Mesothelial cell of epicardium (in vitro differentiated cells): ENCODE results near the gene DMAC2. TPM values are rescaled to one million over a fixed set of nuclear protein-coding genes. Genes with fewer than 3 reads are reported as not detected.
"Not testable (repeated sequence)": the region's sequence is repeated elsewhere in the genome, so short reads cannot be mapped to it uniquely, and the experiment has no call there.

ENCODE experiments used
- DNase-seq, 2 experiments: peaks; one replicate each; pipeline ENCODE4 v3.0.0; 2021; ENCODE audit warnings: low spot score in 2 of 2; ENCODE audit not compliant: unreplicated experiment in 2 of 2
- H3K27ac Mint-ChIP-seq: 2 replicates; pipeline ENCODE4 v1.8.0; 2021; ENCODE audit warnings: mixed read lengths
- H3K27me3 Mint-ChIP-seq: 2 replicates; pipeline ENCODE4 v1.8.0; 2021; ENCODE audit warnings: low read depth, mixed read lengths
- H3K36me3 Mint-ChIP-seq: 2 replicates; pipeline ENCODE4 v1.8.0; 2021; ENCODE audit warnings: mixed read lengths
- H3K4me1 Mint-ChIP-seq: 2 replicates; pipeline ENCODE4 v1.8.0; 2021; ENCODE audit warnings: mixed read lengths
- H3K4me3 Mint-ChIP-seq: 2 replicates; pipeline ENCODE4 v1.8.0; 2021; ENCODE audit warnings: mild to moderate bottlenecking, moderate library complexity, mixed read lengths
- H3K9me3 Mint-ChIP-seq: 2 replicates; pipeline ENCODE4 v1.8.0; 2021; ENCODE audit warnings: mixed read lengths
- CTCF ChIP-seq: fragments of 200-600 bp; sonication (generic); IDR thresholded peaks from one replicate; pipeline ENCODE4 v1.5.0; 2021; ENCODE audit warnings: antibody characterized with exemption; ENCODE audit not compliant: unreplicated experiment
- total RNA-seq: library from RNA; stranded (reverse); gene quantifications from 3 replicates; pipeline ENCODE4 v1.2.1, GENCODE V29; 2021

Gene DMAC2
- total RNA-seq, 1 donor from 2014 or later, result 41.4 TPM

GRCh38 chr19:41412953-41413352 lies 26.8 kb downstream of the DMAC2 start:
- no peak for DNase-seq
- Mint-ChIP-seq H3K36me3 (peaks cover 23% of the 10 kb centered on the region), H3K27me3 (no peaks in the 10 kb centered on the region), H3K27ac (no peak overlapping the region), H3K4me1 (peaks cover 7% of the 10 kb centered on the region), H3K4me3 (no peak overlapping the region), H3K9me3 (no peaks in the 10 kb centered on the region)
- no peak for TF ChIP-seq CTCF

- no peak overlapping the region for H3K27ac Mint-ChIP-seq
- no peak overlapping the region for H3K4me3 Mint-ChIP-seq
- H3K36me3 Mint-ChIP-seq, result peaks cover 18% of the 10 kb centered on the region
- TF ChIP-seq CTCF, result no peak
- H3K9me3 Mint-ChIP-seq, result no peaks in the 10 kb centered on the region
- no peaks in the 10 kb centered on the region for H3K27me3 Mint-ChIP-seq
- DNase-seq, result no peak
- peaks cover 13% of the 10 kb centered on the region for H3K4me1 Mint-ChIP-seq
Observed at GRCh38 chr19:41411968-41412265, 27.8 kb downstream of the DMAC2 start.

- H3K27me3 Mint-ChIP-seq, result no peaks in the 10 kb centered on the region
- no peak overlapping the region for H3K4me3 Mint-ChIP-seq
- no peak overlapping the region for H3K27ac Mint-ChIP-seq
- H3K9me3 Mint-ChIP-seq, result no peaks in the 10 kb centered on the region
- no peak for TF ChIP-seq CTCF
- DNase-seq, result no peak
- H3K4me1 Mint-ChIP-seq, result peaks cover 13% of the 10 kb centered on the region
- H3K36me3 Mint-ChIP-seq, result peaks cover 17% of the 10 kb centered on the region
Observed at GRCh38 chr19:41411100-41411967, 28.4 kb downstream of the DMAC2 start.

- peaks cover 14% of the 10 kb centered on the region for H3K36me3 Mint-ChIP-seq
- H3K27me3 Mint-ChIP-seq, result no peaks in the 10 kb centered on the region
- no peak for TF ChIP-seq CTCF
- H3K4me1 Mint-ChIP-seq, result peaks cover 13% of the 10 kb centered on the region
- no peak overlapping the region for H3K4me3 Mint-ChIP-seq
- no peaks in the 10 kb centered on the region for H3K9me3 Mint-ChIP-seq
- DNase-seq, result no peak
- no peak overlapping the region for H3K27ac Mint-ChIP-seq
Observed at GRCh38 chr19:41410336-41411054, 29.2 kb downstream of the DMAC2 start.

GRCh38 chr19:41409288-41409687 lies 30.4 kb downstream of the DMAC2 start:
- DNase-seq, result no peak
- H3K27ac Mint-ChIP-seq, result peak overlapping the region; percentile 67

GRCh38 chr19:41408846-41409245 lies 30.9 kb downstream of the DMAC2 start:
- not testable (repeated sequence) for H3K9me3 Mint-ChIP-seq
- H3K27ac Mint-ChIP-seq, result peak overlapping the region; percentile 67

More at GRCh38 chr19:41409288-41409687, 30.4 kb downstream of the DMAC2 start:
- no peaks in the 10 kb centered on the region for H3K27me3 Mint-ChIP-seq
- H3K4me1 Mint-ChIP-seq, result peaks cover 13% of the 10 kb centered on the region
- no peak overlapping the region for H3K4me3 Mint-ChIP-seq
- H3K36me3 Mint-ChIP-seq, result peaks cover 12% of the 10 kb centered on the region
- no peak for TF ChIP-seq CTCF
- no peaks in the 10 kb centered on the region for H3K9me3 Mint-ChIP-seq

More at GRCh38 chr19:41408846-41409245, 30.9 kb downstream of the DMAC2 start:
- DNase-seq, H3K4me3 Mint-ChIP-seq, H3K27me3 Mint-ChIP-seq, H3K36me3 Mint-ChIP-seq: not testable (repeated sequence)
- peaks cover 13% of the 10 kb centered on the region for H3K4me1 Mint-ChIP-seq
